Stimulated activated CD4-positive, alpha-beta T cell treated with anti-CD3 and anti-CD28 coated beads, Interleukin-2, amount 100 ng/mL, for 24 hours (primary cell): Measurements from ENCODE around the gene CARD11.

Source experiments
- DNase-seq, 2 donors: peaks; one replicate each; pipeline ENCODE4 v3.0.0-alpha.2; 2020

Gene CARD11

DNA sequence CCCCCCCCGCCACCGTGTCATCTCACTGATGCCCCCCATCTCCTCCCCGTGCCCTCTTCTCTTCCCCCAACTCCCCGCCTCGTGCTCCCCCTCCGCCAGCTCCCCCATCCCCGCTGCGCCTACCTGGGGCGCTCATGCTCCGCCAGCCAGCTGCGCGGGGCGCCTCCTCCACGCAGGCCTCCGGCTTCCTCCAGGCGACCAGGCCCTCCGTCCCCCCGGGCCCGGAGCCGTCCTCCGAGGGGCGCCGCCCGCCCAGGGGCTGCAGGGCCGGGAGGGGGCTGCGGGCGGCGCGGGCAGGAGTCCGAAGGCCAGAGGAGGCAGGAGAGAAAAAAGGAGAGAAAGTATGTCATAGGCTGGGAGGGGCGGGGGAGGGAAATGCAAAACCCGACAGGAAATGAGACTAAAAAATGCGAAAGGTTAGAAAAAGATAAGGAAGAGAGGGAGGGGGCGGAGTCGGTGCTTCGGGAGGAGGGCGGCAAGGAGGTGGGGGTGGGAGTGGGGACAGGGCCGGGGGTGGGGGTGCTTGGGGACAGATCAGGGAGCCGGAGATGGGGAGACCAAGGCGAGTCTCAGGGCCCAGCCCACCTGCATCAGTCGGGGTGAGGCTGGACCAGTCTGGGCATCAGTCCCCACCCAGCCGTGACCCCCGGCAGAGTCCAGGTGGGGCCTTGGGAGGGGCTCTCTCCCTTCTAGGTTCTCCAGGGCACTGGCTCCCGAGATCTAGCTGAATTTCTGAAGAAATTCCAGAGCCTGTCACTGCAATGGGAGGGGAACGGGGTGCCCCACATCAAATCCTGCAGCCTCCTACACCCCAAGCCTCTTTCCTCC lies at the start of gene CARD11:
CARD11 (minus strand) TSS at position 324 of the 828 bp plus-strand sequence. CDS start 85,361 bp downstream, outside the sequence.
- peak; percentile 63 to 65 for DNase-seq

GRCh38 chr7:3092468-3092867 lies 48.8 kb upstream of the CARD11 start:
- peak; percentile 65 to 73 for DNase-seq

- DNase-seq: no peak
These were observed 48.0 kb upstream of the CARD11 start for GRCh38 chr7:3091631-3092030.

- DNase-seq: peak in 1 of 2 donors; percentile 20
These were observed 45.8 kb upstream of the CARD11 start for GRCh38 chr7:3089493-3089892.

- no peak for DNase-seq
These were observed 43.6 kb upstream of the CARD11 start for GRCh38 chr7:3087243-3087755.

DNA sequence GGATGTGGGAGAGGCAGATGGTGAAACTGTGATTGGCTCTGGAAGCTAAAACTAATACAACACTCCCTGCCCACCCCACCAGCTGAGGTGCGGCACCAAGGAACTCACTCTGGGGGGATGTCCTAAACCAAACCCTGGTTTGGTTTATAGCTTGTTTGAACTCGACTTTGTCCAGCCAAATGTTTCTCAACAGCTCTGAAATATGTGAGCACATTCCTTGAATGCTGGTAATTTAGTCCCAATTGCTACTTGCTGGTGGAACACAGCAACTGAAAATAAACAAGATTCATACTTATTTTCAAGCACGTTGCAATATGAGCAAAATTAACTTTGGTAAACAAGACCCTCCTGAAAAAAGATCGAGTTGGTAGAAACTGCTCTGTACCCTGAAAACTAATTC lies 39.7 kb upstream of the CARD11 start:
- no peak for DNase-seq

- no peak for DNase-seq
These were observed 39.2 kb upstream of the CARD11 start for GRCh38 chr7:3082831-3083230.

DNA sequence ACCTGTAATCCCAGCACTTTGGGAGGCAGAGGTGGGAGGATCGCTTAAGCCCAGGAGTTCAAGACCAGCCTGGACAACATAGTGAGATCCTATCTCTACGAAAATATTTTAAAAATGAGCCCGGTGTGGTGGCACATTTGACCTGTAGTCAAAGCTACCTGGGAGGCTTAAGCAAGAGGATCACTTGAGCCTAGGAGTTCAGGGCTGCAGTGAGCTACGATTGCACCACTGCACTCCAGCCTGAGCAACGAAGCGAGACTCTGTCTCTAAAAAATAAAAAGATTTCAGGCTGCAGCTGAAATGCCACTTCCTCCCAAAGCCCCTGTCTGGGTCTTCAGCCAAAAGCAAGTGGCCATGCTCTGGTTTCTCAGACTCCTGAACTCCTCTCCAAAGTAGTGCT lies 38.7 kb upstream of the CARD11 start:
- DNase-seq: no peak

GRCh38 chr7:3080106-3080505 lies 36.4 kb upstream of the CARD11 start:
- DNase-seq: no peak

DNA sequence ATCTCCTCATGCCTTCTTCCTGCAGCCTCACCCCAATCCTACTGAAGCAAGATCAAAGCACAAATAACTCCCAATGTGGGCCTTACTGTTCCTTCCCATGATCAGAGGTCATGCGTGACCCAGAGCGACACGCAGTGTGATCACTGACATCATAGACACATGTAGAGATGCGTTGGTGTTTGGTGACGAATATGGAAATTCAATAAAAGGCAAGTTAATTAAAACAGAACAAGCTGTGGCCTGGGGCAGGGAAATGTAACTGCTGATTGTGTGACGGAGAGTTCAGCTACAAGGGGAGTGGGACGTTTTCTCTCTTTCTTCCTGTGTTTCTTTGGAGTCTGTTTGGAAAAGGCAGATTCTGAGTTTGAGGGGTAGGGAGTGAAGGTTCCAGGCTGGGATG lies 34.8 kb upstream of the CARD11 start:
- DNase-seq: no peak

DNA sequence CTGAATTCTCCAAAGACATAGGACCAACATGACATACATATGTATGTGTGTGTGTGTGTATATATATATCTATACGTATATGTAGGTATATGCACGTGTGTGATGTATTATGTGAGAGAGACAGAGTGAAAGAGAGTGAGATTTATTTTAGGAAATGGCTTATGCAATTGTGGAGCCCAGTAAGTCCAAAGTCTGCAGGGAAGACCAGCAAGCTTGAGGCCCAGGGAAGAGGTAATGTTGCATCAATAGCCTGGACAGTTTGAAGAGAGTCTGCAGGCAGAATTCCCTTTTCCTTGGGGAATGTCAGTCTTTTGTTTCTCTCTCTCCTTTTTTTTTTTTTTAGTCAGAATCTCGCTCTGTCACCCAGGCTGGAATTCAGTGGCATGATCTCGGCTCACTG lies 33.0 kb upstream of the CARD11 start:
- DNase-seq: no peak

- DNase-seq: no peak
These were observed 32.5 kb upstream of the CARD11 start for GRCh38 chr7:3076163-3076562.

GRCh38 chr7:3075441-3075840 lies 31.8 kb upstream of the CARD11 start:
- no peak for DNase-seq

DNA sequence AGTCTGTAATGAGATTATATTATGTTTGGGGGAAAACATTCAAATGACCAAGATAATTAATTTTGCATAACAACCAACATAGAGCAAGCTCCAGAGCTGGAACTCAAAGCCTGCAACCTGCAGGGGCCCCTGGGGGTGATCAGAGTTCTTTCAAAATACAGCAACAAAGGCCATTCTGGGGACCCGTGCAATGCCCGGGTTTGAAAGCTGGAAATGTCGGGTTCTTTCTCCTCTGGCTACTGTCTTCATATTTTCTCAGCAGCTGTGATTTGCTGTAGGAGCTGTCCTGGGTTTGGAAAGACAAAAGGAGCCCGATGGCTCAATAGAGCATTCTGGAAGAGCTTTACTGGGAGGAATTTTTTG lies 30.8 kb upstream of the CARD11 start:
- DNase-seq: no peak

- DNase-seq: no peak
These were observed 30.2 kb upstream of the CARD11 start for GRCh38 chr7:3073763-3074458.

DNA sequence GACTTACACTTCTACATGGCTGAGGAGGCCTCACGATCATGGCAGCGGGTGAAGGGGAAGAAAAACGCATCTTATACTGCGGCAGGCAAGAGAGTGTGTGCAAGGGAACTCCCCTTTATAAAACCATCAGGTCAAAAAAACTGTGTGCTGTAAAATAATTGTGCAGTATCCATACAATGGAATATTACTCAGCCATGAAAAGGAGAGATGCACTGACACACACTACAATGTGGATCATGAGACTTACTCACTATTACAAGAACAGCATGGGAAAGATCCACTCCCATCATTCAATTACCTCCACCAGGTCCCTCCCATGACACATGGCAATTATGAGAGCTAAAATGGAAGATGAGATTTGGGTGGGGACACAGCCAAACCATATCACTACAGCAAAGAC lies 27.2 kb upstream of the CARD11 start:
- no peak for DNase-seq

- DNase-seq: no peak
These were observed 26.2 kb upstream of the CARD11 start for GRCh38 chr7:3069771-3070449.

DNA sequence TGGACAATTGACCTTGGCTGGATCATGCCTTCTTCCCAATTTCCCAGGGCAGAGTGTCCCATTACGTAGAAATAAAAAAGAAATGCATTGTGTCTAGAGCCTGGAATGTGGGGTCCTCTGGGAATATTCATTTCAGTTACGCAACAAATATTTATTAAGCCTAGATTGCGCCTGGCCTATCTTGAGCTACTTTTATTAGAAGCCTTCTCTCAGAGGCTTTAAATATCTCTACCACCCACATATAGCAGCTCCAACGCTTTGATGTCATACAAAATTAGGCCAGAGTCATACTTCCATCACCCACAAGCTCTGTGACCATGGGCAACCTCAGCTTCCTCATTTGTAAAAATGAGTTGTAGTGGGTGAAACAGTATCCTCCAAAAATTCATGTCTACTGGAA lies 24.9 kb upstream of the CARD11 start:
- DNase-seq: no peak

GRCh38 chr7:3067606-3068380 lies 24.1 kb upstream of the CARD11 start:
- DNase-seq: no peak

DNA sequence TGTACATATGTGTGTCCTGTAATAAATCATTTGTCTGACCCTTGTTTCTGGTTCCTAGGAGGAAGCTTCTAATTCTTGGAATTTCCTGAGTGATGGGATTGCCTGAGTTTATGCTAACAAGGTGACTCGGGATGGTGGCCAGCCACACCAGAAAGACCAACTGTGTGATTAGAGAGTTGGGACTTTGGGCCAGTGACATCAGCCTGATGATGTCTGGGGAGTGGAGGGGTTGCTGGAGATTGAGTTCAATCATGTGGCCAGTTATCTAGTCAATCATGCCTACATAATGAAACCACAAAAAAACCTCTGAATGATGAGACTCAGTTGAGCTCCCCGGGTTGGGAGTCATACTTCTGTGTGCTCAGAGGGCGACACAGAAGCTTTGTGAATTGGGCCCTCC lies 23.5 kb upstream of the CARD11 start:
- no peak for DNase-seq

DNA sequence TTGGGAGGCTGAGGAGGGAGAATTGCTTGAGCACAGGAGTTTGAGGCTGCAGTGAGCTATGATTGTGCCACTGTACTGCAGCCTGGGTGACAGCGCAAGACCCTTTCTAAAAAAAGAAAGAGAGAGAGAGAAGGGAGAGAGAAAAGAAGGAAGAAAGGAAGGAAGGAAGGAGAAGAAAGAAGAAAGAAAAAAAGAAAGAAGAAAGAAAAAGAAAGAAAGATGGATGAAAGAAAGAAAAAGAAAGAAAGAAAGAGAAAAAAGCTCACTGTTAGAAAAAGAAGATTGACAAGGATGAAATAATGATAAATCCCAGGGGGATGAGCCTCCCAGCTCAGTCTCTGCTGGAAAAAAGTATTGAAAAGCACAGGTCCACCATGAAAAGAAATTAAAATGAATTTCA lies 22.8 kb upstream of the CARD11 start:
- no peak for DNase-seq

DNA sequence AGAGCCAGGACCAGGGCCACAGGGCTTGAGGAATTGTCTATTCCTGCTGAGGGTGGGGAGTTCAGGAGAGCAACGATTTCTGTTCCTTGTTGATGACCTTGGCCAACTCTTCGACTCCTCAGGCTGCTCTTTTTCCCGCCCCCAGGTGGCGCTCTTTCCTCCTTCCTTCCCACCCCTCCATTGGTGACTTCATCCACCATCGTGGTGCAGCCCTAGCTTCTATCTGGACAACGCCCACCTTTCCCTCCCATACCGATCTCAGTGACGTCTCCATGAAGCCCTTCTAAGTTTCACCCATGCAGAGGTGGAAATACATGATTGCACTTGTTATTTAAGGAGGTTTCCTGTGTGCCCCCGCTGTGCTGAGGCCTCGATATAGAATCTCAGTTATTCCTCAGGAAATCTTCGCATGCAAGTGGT lies 22.1 kb upstream of the CARD11 start:
- DNase-seq: peak; percentile 65 to 74

DNA sequence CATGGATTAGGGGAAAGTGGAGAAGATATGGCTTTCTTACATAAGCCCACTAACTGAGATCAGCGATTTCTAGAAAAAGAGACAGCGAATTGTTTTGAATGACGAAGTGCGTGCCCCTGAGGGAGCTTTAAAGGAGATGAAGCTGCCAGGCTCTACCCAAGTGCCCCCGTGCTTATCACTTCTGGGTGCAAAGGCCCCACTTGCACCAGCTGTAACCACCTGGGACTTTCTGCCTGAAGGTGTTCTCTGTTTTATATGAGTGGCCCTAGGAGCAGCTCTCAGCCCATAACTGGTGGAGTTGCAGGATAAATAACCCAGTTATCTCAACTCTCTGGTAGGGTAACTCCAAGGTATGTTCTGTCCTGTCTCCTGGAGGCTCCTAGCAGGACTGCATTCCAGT lies 20.4 kb upstream of the CARD11 start:
- DNase-seq: no peak
